ENCODE measurements around the gene F12. TPM values are rescaled to one million over a fixed set of nuclear protein-coding genes. Genes with fewer than 3 reads are reported as not detected.

F12 gene
- total RNA-seq, 4 donors from 2014 or later = 0.59 to 4.5 TPM; not detected in 2

DNA sequence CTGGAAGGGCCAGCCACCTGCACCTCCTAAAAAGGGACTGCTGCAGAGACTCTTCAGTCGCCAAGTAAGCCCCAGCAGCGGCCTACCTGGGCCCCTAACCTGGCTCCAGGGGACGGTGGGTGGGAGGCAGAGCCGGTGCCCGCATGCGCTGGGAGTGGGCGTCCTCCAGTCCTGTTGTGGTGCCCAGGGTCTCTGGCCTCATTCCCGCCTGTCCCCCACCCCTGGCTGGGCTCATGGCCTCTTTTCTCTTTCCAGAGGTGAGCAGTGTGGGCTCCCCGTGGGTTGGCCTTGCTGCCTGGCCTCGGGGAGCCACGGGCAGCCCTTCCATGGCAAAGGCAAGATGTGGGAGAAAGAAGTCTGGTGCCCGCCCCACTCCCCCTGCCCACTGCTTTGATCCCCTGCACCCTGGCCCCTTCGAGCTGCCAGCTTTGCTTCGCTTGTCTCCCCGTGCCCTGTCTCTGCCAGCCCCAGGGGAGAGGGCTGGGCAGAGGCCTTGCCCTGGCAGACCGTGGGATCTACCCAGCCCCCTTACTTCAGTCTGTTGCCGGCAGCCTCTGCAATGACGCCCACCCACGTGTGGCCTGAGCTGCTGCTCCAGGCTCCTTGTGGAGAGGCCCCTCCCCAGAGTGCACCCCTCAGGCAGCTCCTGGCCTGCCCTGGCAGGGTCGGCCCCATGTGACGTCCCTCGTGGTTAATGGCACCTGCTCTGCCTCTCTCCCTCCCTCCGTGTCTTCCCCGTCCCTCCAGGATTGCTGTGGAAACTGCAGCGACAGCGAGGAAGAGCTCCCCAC lies 31.8 kb upstream of the F12 start:
- Histone ChIP-seq H3K27ac (peak overlapping the region in 3 of 4 donors; percentile 34 to 83 (median 73)), H3K4me3 (no peak overlapping the region), H3K36me3 (peaks cover 0 to 64% (median 1%) of the 10 kb centered on the region in 3 donors), H3K27me3 (no peaks in the 10 kb centered on the region), H3K4me1 (peaks cover 0 to 9% (median 3%) of the 10 kb centered on the region in 4 donors), H3K9me3 (no peaks in the 10 kb centered on the region)
- 76 to 86% methylated on average over 17 to 24 of the region's 26 CpGs for WGBS, 2 donors
- DNase-seq (ENCODE audit: low spot score in 2 of 2) = no peak
- TF ChIP-seq EP300 (IDR thresholded peaks at IDR 0.05) = no peak
- no peak for TF ChIP-seq POLR2A (IDR thresholded peaks at IDR 0.05)
- TF ChIP-seq, protein P1, sequence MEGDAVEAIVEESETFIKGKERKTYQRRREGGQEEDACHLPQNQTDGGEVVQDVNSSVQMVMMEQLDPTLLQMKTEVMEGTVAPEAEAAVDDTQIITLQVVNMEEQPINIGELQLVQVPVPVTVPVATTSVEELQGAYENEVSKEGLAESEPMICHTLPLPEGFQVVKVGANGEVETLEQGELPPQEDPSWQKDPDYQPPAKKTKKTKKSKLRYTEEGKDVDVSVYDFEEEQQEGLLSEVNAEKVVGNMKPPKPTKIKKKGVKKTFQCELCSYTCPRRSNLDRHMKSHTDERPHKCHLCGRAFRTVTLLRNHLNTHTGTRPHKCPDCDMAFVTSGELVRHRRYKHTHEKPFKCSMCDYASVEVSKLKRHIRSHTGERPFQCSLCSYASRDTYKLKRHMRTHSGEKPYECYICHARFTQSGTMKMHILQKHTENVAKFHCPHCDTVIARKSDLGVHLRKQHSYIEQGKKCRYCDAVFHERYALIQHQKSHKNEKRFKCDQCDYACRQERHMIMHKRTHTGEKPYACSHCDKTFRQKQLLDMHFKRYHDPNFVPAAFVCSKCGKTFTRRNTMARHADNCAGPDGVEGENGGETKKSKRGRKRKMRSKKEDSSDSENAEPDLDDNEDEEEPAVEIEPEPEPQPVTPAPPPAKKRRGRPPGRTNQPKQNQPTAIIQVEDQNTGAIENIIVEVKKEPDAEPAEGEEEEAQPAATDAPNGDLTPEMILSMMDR (IDR thresholded peaks at IDR 0.05) = no peak

DNA sequence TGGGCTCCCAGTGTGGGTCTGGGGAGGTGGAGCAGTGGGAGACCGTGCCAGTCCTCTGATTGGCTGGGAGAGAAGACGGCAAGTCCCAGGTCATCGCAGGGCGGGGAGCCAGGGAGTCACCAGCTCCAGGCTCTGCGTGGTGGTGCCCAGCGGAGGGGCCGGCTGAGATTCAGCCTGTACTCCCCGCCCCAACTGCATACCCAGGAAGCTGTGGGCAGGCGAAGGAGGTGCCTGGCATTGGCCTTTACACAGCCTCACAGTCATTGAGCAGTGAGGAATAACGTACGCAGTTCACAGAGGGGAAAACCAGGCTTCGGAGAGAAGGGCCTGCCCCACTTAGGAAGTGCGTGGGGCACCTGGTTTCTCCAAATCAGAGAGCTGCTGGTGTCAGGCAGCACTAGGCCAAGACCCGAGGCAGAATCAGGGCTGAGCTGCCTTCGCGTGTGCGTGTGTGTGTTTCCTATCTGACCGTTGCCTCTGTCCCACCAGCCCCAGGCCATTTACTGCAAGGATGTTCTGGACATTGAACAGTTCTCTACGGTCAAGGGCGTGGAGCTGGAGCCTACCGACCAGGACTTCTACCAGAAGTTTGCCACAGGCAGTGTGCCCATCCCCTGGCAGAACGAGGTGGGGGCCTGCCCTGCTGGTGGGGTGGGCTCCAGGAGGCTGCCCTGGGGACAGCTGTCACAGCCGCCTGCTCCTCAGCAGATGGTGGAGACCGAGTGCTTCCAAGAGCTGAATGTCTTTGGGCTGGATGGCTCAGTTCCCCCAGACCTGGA lies 31.0 kb upstream of the F12 start:
- Histone ChIP-seq H3K36me3 (peaks cover 0 to 72% (median 9%) of the 10 kb centered on the region in 3 donors), H3K4me3 (no peak overlapping the region), H3K9me3 (no peaks in the 10 kb centered on the region), H3K27me3 (no peaks in the 10 kb centered on the region), H3K27ac (peak overlapping the region in 3 of 4 donors; percentile 34 to 83 (median 73)), H3K4me1 (peaks cover 0 to 1% (median 0%) of the 10 kb centered on the region in 4 donors)
- TF ChIP-seq, protein P1 (IDR thresholded peaks at IDR 0.05) = no peak
- peak in 1 of 2 donors; percentile 67 for TF ChIP-seq EP300 (IDR thresholded peaks at IDR 0.05)
- 72 to 86% methylated on average over 19 to 21 of the region's 24 CpGs for WGBS, 2 donors
- DNase-seq (ENCODE audit: low spot score in 2 of 2) = no peak

DNA sequence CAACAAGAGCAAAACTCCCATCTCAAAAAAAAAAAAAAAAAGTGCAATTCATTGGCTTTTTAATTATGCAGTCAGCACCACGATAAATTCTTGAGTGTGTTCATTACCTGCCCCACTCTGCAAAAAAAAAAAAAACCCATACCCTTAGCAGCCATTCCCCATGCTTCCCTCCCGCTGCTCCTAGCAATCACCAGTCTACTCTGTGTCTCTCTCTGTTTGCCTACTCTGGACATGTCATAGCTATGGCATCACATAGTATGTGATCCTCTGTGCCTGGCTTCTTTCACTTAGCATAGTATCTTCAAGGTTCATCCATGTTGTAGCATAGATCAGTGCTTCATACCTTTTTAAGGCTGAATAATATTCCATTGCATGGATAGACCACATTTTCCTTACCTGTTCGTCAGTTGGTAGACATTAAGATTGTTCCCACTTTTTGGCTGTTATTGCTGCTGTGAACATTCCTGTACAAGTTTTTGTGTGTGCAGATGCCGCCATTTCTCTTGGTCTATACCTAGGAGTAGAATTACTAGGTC lies 30.2 kb upstream of the F12 start:
- Histone ChIP-seq H3K27ac (peak overlapping the region in 1 of 4 donors; percentile 60), H3K4me3 (no peak overlapping the region), H3K27me3 (no peaks in the 10 kb centered on the region), H3K4me1 (no peaks in the 10 kb centered on the region), H3K9me3 (no peaks in the 10 kb centered on the region), H3K36me3 (peaks cover 0 to 80% (median 16%) of the 10 kb centered on the region in 3 donors)
- DNase-seq (ENCODE audit: low spot score in 2 of 2) = no peak
- TF ChIP-seq POLR2A (IDR thresholded peaks at IDR 0.05) = no peak
- no peak for TF ChIP-seq EP300 (IDR thresholded peaks at IDR 0.05)
- TF ChIP-seq, protein P1 (IDR thresholded peaks at IDR 0.05) = no peak
- WGBS, 2 donors = 95 to 99% methylated on average over 4 of the region's 4 CpGs

DNA sequence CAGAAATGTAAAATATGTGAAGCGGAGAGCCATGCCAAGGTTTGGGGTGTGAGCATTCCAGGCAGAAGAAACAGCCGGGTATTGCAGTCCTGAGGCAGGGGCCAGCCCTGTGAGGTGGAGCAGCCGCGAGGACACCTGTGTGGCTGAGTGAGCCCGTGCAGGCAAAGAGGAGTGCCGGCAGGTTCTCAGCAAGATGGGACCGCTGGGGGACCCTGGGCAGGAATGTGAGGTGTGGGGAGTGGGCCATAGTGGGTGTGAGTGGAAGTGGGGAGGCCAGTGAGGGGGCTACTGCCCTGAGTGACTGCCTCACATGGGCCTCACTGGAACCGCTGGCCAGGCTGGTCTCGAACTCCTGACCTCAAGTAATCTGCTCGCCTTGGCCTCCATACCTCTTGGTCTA lies 29.1 kb upstream of the F12 start:
- 92 to 93% methylated on average over 10 of the region's 10 CpGs for WGBS, 2 donors
- Histone ChIP-seq H3K27ac (no peak overlapping the region), H3K36me3 (peaks cover 0 to 91% (median 25%) of the 10 kb centered on the region in 3 donors), H3K9me3 (no peaks in the 10 kb centered on the region), H3K4me3 (no peak overlapping the region), H3K4me1 (no peaks in the 10 kb centered on the region), H3K27me3 (no peaks in the 10 kb centered on the region)
- DNase-seq (ENCODE audit: low spot score in 2 of 2) = no peak
- TF ChIP-seq, protein P1 (IDR thresholded peaks at IDR 0.05) = no peak
- no peak for TF ChIP-seq POLR2A (IDR thresholded peaks at IDR 0.05)
- TF ChIP-seq EP300 (IDR thresholded peaks at IDR 0.05) = no peak
